Upper lobe of left lung (tissue), 4 donors: ENCODE data around the gene BOLA2.
"Not testable (repeated sequence)": the region's sequence is repeated elsewhere in the genome, so short reads cannot be mapped to it uniquely, and the experiment has no call there.

Experiments used
- CTCF ChIP-seq, 6 experiments: fragments of 450-650 bp in 4 of 6; fragments of 200-600 bp in 2 of 6; sonication (generic) in 2 of 6; IDR thresholded peaks; one replicate each; pipeline ENCODE4 v1.5.1; 2016 to 2019; ENCODE audit warnings: antibody characterized with exemption in 6 of 6
- EP300 ChIP-seq, 4 donors: sonication (generic); formaldehyde crosslinking; IDR thresholded peaks; one replicate each; pipeline ENCODE4 v1.5.1; 2017; ENCODE audit warnings: antibody characterized with exemption in 4 of 4, control low read depth in 2 of 4
- POLR2A ChIP-seq, 4 donors: fragments of 450-650 bp; IDR thresholded peaks; one replicate each; pipeline ENCODE4 v1.5.1; 2016 to 2017; ENCODE audit warnings: antibody characterized with exemption in 4 of 4, mild to moderate bottlenecking in 2 of 4
- POLR2AphosphoS5 ChIP-seq, 2 donors: sonication (generic); formaldehyde crosslinking; IDR thresholded peaks; one replicate each; pipeline ENCODE4 v1.5.1; 2017; ENCODE audit warnings: antibody characterized with exemption in 2 of 2

- TF ChIP-seq CTCF, POLR2A, EP300, POLR2AphosphoS5 (IDR thresholded peaks at IDR 0.05): not testable (repeated sequence)
Observed at GRCh38 chr16:29457660-29458059, 3.5 kb upstream of the BOLA2 start.
